Endothelial cell of umbilical vein (primary cell): ENCODE data around the gene FMNL2. TPM values are rescaled to one million over a fixed set of nuclear protein-coding genes. Genes with fewer than 3 reads are reported as not detected.

Experiments
- BruUV-seq: library from RNA; stranded (reverse); fragments of 400-500 nt; replicated peaks from 2 replicates; lab custom pipeline; 2021; lab: Mats Ljungman, UMichigan
- CTCF ChIA-PET: fragments of 300-600, 350-600 bp; sonication (Branson Sonifier 250); formaldehyde crosslinking; loops from one replicate; lab custom pipeline; 2021; ENCODE audit warnings: antibody characterized with exemption, inconsistent platforms; lab: Charles Lee
- POLR2A ChIA-PET: fragments of 300-600, 350-600 bp; sonication (Branson Sonifier 250); formaldehyde crosslinking; loops from one replicate; lab custom pipeline; 2021; ENCODE audit warnings: antibody characterized with exemption, inconsistent platforms; lab: Charles Lee
- DNase-seq: peaks from one replicate; pipeline ENCODE4 v3.0.0-alpha.2; 2011; ENCODE audit warnings: low read depth, low spot score
- FAIRE-seq: peaks from 2 replicates; lab custom pipeline; 2011; peaks lifted over from hg19 to GRCh38; lab: Jason Lieb, UNC
- H2AFZ ChIP-seq: 2 replicates; pipeline ENCODE4 v1.6.0; 2012; ENCODE audit warnings: low read depth, low read length, control low read depth, inconsistent platforms
- H3K27ac ChIP-seq: 2 replicates; pipeline ENCODE4 v1.5.1; 2011; ENCODE audit warnings: low read depth, mild to moderate bottlenecking, control low read depth, low read length, moderate library complexity; ENCODE audit not compliant: insufficient read depth
- H3K27me3 ChIP-seq, 2 experiments: 2 replicates each; pipeline versions ENCODE4 v1.6.0 to v1.6.1; 2011; ENCODE audit warnings: low read length in 2 of 2, mixed read lengths in 1 of 2; ENCODE audit not compliant: control insufficient read depth in 2 of 2, insufficient read depth in 2 of 2
- H3K36me3 ChIP-seq, 2 experiments: 2 replicates in 1 of 2; 3 replicates in 1 of 2; pipeline ENCODE4 v1.5.1; 2011; ENCODE audit warnings: low read length in 2 of 2, mild to moderate bottlenecking in 1 of 2, moderate library complexity in 1 of 2; ENCODE audit not compliant: control insufficient read depth in 2 of 2, insufficient read depth in 2 of 2; ENCODE audit errors: extremely low read depth in 1 of 2
- H3K4me1 ChIP-seq: 3 replicates; pipeline ENCODE4 v1.5.1; 2011; ENCODE audit warnings: mild to moderate bottlenecking, low read length; ENCODE audit not compliant: control insufficient read depth, insufficient read depth; ENCODE audit errors: extremely low read depth
- H3K4me2 ChIP-seq: 2 replicates; pipeline ENCODE4 v1.6.1; 2011; ENCODE audit warnings: low read length, control low read depth, mixed read lengths; ENCODE audit not compliant: insufficient read depth
- H3K4me3 ChIP-seq, 3 experiments: fragments of 200-600 bp in 1 of 3; sonication (generic), shearing (Covaris generic) in 1 of 3; replicated peaks in 1 of 3; 2 replicates each; pipeline ENCODE4 v1.5.1; 2011 to 2016; ENCODE audit warnings: control low read depth in 3 of 3, low read length in 3 of 3, mild to moderate bottlenecking in 2 of 3, inconsistent platforms in 1 of 3, low read depth in 1 of 3, moderate library complexity in 1 of 3; ENCODE audit not compliant: insufficient read depth in 1 of 3
- H3K79me2 ChIP-seq: 2 replicates; pipeline ENCODE4 v1.6.0; 2012; ENCODE audit warnings: low read length, inconsistent platforms; ENCODE audit not compliant: control insufficient read depth, insufficient read depth
- H3K9ac ChIP-seq: replicated peaks from 2 replicates; pipeline ENCODE3; 2011; ENCODE audit warnings: low read length, control low read depth; ENCODE audit not compliant: insufficient read depth; ENCODE audit errors: extremely low read depth
- H3K9me1 ChIP-seq: replicated peaks from 3 replicates; pipeline ENCODE4 v1.6.0; 2011; ENCODE audit warnings: mild to moderate bottlenecking, low read length; ENCODE audit not compliant: control insufficient read depth, insufficient read depth; ENCODE audit errors: extremely low read depth
- H3K9me3 ChIP-seq: replicated peaks from 2 replicates; pipeline ENCODE4 v1.5.1; 2012; ENCODE audit warnings: low read length, inconsistent platforms; ENCODE audit not compliant: control insufficient read depth, insufficient read depth
- H4K20me1 ChIP-seq: replicated peaks from 2 replicates; pipeline ENCODE3; 2011; ENCODE audit warnings: mild to moderate bottlenecking, low read length; ENCODE audit not compliant: control insufficient read depth, insufficient read depth; ENCODE audit errors: extremely low read depth
- EZH2 ChIP-seq: IDR thresholded peaks from 2 replicates; pipeline ENCODE4 v1.6.1; 2012; ENCODE audit warnings: borderline replicate concordance, low read depth, mild to moderate bottlenecking, moderate library complexity, low read length, inconsistent platforms; ENCODE audit not compliant: severe bottlenecking
- FOS ChIP-seq: IDR thresholded peaks from 2 replicates; pipeline ENCODE4 v1.6.1; 2011; ENCODE audit warnings: mild to moderate bottlenecking, low read length, moderate library complexity, borderline replicate concordance; ENCODE audit not compliant: insufficient read depth
- GATA2 ChIP-seq: IDR thresholded peaks from 2 replicates; pipeline ENCODE4 v1.7.0; 2011; ENCODE audit warnings: low read depth, mild to moderate bottlenecking, moderate library complexity, mixed read lengths, low read length; ENCODE audit not compliant: insufficient read length, insufficient read depth
- JUN ChIP-seq: IDR thresholded peaks from 2 replicates; pipeline ENCODE4 v1.6.1; 2011; ENCODE audit warnings: borderline replicate concordance, low read depth; ENCODE audit not compliant: insufficient read length, insufficient read depth
- MYC ChIP-seq: IDR thresholded peaks from one replicate; pipeline ENCODE4 v1.6.1; 2011; ENCODE audit warnings: mild to moderate bottlenecking, low read depth, low read length
- POLR2A ChIP-seq: IDR thresholded peaks from 2 replicates; pipeline ENCODE4 v1.6.1; 2012; ENCODE audit warnings: low read depth, mild to moderate bottlenecking, control low read depth, low read length
- POLR2AphosphoS5 ChIP-seq: IDR thresholded peaks from 2 replicates; pipeline ENCODE4 v1.6.1; 2012; ENCODE audit warnings: low read depth, mild to moderate bottlenecking, control low read depth, low read length, moderate library complexity; ENCODE audit not compliant: insufficient read depth
- dilution Hi-C: fragments of 300-500 bp; cut with MboI; formaldehyde crosslinking; loops from one replicate; pipeline ENCODE4 v1.15.0; 2019; ENCODE audit warnings: low sequenced_read_pairs; ENCODE audit not compliant: extremely low pct_ligation_motif_present
- intact Hi-C: fragments of 100-400 bp; cut with micrococcal nuclease; formaldehyde crosslinking; loops from one replicate; pipeline ENCODE4 v1.10.0; 2022
- polyA plus RNA-seq, 4 experiments: library from polyadenylated mRNA; depleted of rRNA in 3 of 4; stranded (reverse) in 3 of 4; unstranded in 1 of 4; fragments of >200 nt; gene quantifications; 2 replicates each; pipeline versions ENCODE4 v1.2.1 to v1.2.3, GENCODE V29; 2011 to 2012; ENCODE audit warnings: missing spikeins in 1 of 4
- total RNA-seq: library from RNA; stranded (reverse); gene quantifications from 2 replicates; pipeline ENCODE4 v1.2.3, GENCODE V29; 2021
- TF ChIP-seq, protein P1 (sequence below): IDR thresholded peaks from 2 replicates; pipeline ENCODE4 v1.6.1; 2011; ENCODE audit not compliant: insufficient read depth, insufficient read length
- TF ChIP-seq, protein P2 (sequence below), 2 donors: IDR thresholded peaks; 1 replicate in 1 of 2; 2 replicates in 1 of 2; pipeline ENCODE4 v1.5.1; 2011; ENCODE audit warnings: low read length in 2 of 2, mild to moderate bottlenecking in 2 of 2, moderate library complexity in 2 of 2, control low read depth in 1 of 2, inconsistent platforms in 1 of 2, low read depth in 1 of 2; ENCODE audit not compliant: insufficient read depth in 1 of 2; ENCODE audit errors: extremely low read depth in 1 of 2

Gene FMNL2
- total and polyA plus RNA-seq, 2 donors (not counting 3 experiments of a cell fraction or from before 2014, with no cell fraction given), result 8.3 to 28.0 TPM

DNA sequence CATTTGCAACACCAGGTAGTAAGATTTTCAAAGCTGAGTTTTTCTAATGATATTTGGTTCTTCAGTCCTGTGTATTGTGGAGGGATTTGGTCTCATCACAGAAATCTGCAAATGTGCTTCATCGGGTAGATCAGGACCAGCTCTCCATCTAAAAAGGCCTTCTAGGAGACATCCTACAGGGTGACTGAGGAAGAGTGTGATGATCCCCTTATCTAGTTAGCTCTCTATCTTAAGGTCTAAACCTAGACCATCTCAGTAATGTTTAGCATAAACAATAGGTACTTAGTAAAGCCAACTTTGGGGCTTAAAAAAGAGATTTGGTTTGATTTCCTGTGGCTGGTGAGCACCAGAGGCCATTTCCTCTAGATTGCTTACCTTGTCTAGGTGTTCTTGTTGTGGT lies 237.1 kb downstream of the FMNL2 start:
- FAIRE-seq, result no peak

DNA sequence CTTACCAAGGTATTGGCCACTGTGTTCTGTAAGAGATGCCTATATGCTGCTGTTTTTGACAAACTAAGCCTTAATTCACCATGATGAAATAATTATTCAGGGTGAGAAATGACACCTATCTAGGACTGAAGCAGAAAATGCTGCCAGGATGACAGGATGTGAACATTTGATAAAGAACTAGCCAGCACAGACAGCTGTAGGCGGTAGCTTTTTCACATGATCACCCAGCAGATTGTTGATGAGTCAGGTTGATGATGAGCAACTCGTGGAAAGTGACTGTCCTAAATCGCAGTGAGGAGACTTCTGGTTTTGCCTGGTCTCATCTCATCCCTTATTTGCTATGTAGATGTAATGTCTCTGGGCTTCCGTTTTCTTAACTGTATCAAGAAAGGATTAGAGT lies 238.2 kb downstream of the FMNL2 start:
- Histone ChIP-seq H3K27me3 (no peaks in the 10 kb centered on the region), H3K4me3 (no peak overlapping the region), H3K4me1 (no peaks in the 10 kb centered on the region), H3K27ac (no peak overlapping the region), H3K36me3 (no peaks in the 10 kb centered on the region), H4K20me1 (no peaks in the 10 kb centered on the region), H3K4me2 (no peak overlapping the region), H3K9ac (no peak overlapping the region), H3K79me2 (no peaks in the 10 kb centered on the region), H3K9me3 (no peaks in the 10 kb centered on the region), H3K9me1 (no peaks in the 10 kb centered on the region), H2AFZ (no peak overlapping the region)
- BruUV-seq, result no TSS peak
- ChIA-PET CTCF (interaction anchor here (0.8 kb wide), 1 partner anchor 140 kb away, joined by 3 read pairs; no protein-coding TSS in a partner anchor), POLR2A (no interaction called here)
- DNase-seq (no peak), FAIRE-seq (no peak)
- no peak for TF ChIP-seq FOS
- TF ChIP-seq, protein P1, sequence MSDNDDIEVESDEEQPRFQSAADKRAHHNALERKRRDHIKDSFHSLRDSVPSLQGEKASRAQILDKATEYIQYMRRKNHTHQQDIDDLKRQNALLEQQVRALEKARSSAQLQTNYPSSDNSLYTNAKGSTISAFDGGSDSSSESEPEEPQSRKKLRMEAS, result no peak
- TF ChIP-seq POLR2AphosphoS5, result no peak
- no peak for TF ChIP-seq POLR2A
- no peak for TF ChIP-seq MYC
- no peak for TF ChIP-seq JUN
- TF ChIP-seq, protein P2, sequence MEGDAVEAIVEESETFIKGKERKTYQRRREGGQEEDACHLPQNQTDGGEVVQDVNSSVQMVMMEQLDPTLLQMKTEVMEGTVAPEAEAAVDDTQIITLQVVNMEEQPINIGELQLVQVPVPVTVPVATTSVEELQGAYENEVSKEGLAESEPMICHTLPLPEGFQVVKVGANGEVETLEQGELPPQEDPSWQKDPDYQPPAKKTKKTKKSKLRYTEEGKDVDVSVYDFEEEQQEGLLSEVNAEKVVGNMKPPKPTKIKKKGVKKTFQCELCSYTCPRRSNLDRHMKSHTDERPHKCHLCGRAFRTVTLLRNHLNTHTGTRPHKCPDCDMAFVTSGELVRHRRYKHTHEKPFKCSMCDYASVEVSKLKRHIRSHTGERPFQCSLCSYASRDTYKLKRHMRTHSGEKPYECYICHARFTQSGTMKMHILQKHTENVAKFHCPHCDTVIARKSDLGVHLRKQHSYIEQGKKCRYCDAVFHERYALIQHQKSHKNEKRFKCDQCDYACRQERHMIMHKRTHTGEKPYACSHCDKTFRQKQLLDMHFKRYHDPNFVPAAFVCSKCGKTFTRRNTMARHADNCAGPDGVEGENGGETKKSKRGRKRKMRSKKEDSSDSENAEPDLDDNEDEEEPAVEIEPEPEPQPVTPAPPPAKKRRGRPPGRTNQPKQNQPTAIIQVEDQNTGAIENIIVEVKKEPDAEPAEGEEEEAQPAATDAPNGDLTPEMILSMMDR (IDR thresholded peaks at IDR 0.05; ENCODE audit: extremely low read depth in 1 of 2, insufficient read depth in 1 of 2, low read depth in 1 of 2, low read length in 2 of 2), result no peak
- no peak for TF ChIP-seq GATA2
- no peak for TF ChIP-seq EZH2
- dilution Hi-C loops (no loop called here), intact Hi-C loops (no loop called here)

More for the DNA sequence above, 237.1 kb downstream of the FMNL2 start:
- Histone ChIP-seq H3K27ac (no peak overlapping the region), H3K4me2 (no peak overlapping the region), H3K9ac (no peak overlapping the region), H3K79me2 (no peaks in the 10 kb centered on the region), H4K20me1 (no peaks in the 10 kb centered on the region), H3K9me1 (no peaks in the 10 kb centered on the region), H3K4me3 (no peak overlapping the region), H3K9me3 (no peaks in the 10 kb centered on the region), H3K27me3 (no peaks in the 10 kb centered on the region), H2AFZ (no peak overlapping the region), H3K4me1 (no peaks in the 10 kb centered on the region), H3K36me3 (no peaks in the 10 kb centered on the region)
- DNase-seq, result no peak
- intact Hi-C loops (no loop called here), dilution Hi-C loops (no loop called here)
- ChIA-PET POLR2A (no interaction called here), CTCF (interaction anchor here (1.2 kb wide), 1 partner anchor 10 kb away, joined by 3 read pairs; no protein-coding TSS in a partner anchor)
- TF ChIP-seq MYC (no peak), POLR2A (no peak), EZH2 (no peak), POLR2AphosphoS5 (no peak)
- no TSS peak for BruUV-seq
